B cell (primary cell): Measurements from ENCODE around the gene VPS26B. TPM values are rescaled to one million over a fixed set of nuclear protein-coding genes. Genes with fewer than 3 reads are reported as not detected.

Experiments used
- ATAC-seq: fragments of 200-7000 bp; cut with Tn5 transposase; one replicate; pipeline ENCODE4 v1.10.0; 2021; ENCODE audit warnings: low read depth, mild to moderate bottlenecking, moderate number of reproducible peaks, moderate library complexity
- CTCF ChIA-PET: fragments of 350-600 bp; sonication (Branson Sonifier 250); formaldehyde crosslinking; loops from one replicate; lab custom pipeline; 2021; ENCODE audit warnings: antibody characterized with exemption, inconsistent platforms; lab: Charles Lee
- POLR2A ChIA-PET: fragments of 350-600 bp; sonication (Branson Sonifier 250); formaldehyde crosslinking; loops from one replicate; lab custom pipeline; 2021; ENCODE audit warnings: antibody characterized with exemption; lab: Charles Lee
- DNase-seq: peaks from one replicate; pipeline ENCODE4 v3.0.0; 2013
- H2AFZ ChIP-seq: 2 replicates; pipeline ENCODE4 v1.6.1; 2012; ENCODE audit warnings: mild to moderate bottlenecking, low read depth, low read length; ENCODE audit not compliant: insufficient read depth, poor library complexity, severe bottlenecking
- H3K27ac ChIP-seq, 2 donors: 1 replicate in 1 of 2; 2 replicates in 1 of 2; pipeline ENCODE4 v1.5.1; 2012 to 2013; ENCODE audit warnings: low read length in 2 of 2, mild to moderate bottlenecking in 2 of 2, moderate library complexity in 1 of 2
- H3K27me3 ChIP-seq, 4 experiments: fragments of 200-600 bp in 1 of 4; sonication (generic) in 1 of 4; replicated peaks in 1 of 4; 1 replicate in 2 of 4; 2 replicates in 2 of 4; pipeline versions ENCODE4 v1.6.1 to v1.7.0; 2013 to 2016; ENCODE audit warnings: low read length in 3 of 4, mild to moderate bottlenecking in 2 of 4, mixed read lengths in 1 of 4, moderate library complexity in 1 of 4; ENCODE audit not compliant: insufficient read depth in 4 of 4, control insufficient read depth in 3 of 4; ENCODE audit errors: control extremely low read depth in 1 of 4
- H3K36me3 ChIP-seq, 2 experiments: replicated peaks in 1 of 2; 1 replicate in 1 of 2; 2 replicates in 1 of 2; pipeline versions ENCODE4 v1.6.1 to v1.7.1; 2013; ENCODE audit warnings: low read length in 1 of 2; ENCODE audit not compliant: insufficient read depth in 2 of 2, control insufficient read depth in 1 of 2; ENCODE audit errors: control extremely low read depth in 1 of 2, extremely low read depth in 1 of 2
- H3K4me1 ChIP-seq, 2 donors: fragments of 200-600 bp in 1 of 2; sonication (generic) in 1 of 2; 1 replicate in 1 of 2; 2 replicates in 1 of 2; pipeline versions ENCODE4 v1.5.1 to v1.6.1; 2013 to 2017; ENCODE audit warnings: low read length in 2 of 2; ENCODE audit not compliant: control insufficient read depth in 2 of 2, insufficient read depth in 2 of 2
- H3K4me2 ChIP-seq: replicated peaks from 2 replicates; pipeline ENCODE3; 2012; ENCODE audit warnings: mild to moderate bottlenecking, low read depth, low read length; ENCODE audit not compliant: poor library complexity, severe bottlenecking
- H3K4me3 ChIP-seq, 5 experiments: fragments of 200-600 bp in 1 of 5; sonication (generic) in 1 of 5; 1 replicate in 3 of 5; 2 replicates in 2 of 5; pipeline versions ENCODE4 v1.5.1 to v1.7.0; 2011 to 2016; ENCODE audit warnings: low read length in 4 of 5, mild to moderate bottlenecking in 4 of 5, low read depth in 2 of 5, control low read depth in 1 of 5, moderate library complexity in 1 of 5; ENCODE audit not compliant: insufficient read depth in 1 of 5; ENCODE audit errors: control extremely low read depth in 1 of 5, extremely low read depth in 1 of 5
- H3K79me2 ChIP-seq: fragments of 200-600 bp; sonication (generic); one replicate; pipeline ENCODE4 v1.6.0; 2016; ENCODE audit warnings: low read length; ENCODE audit not compliant: control insufficient read depth, insufficient read depth
- H3K9ac ChIP-seq: fragments of 200-600 bp; sonication (generic); 2 replicates; pipeline ENCODE4 v1.6.1; 2017; ENCODE audit warnings: mild to moderate bottlenecking, low read length, moderate library complexity
- H3K9me3 ChIP-seq, 3 donors: one replicate each; pipeline versions ENCODE4 v1.6.1 to v1.7.1; 2013; ENCODE audit warnings: low read length in 2 of 3; ENCODE audit not compliant: control insufficient read depth in 2 of 3, insufficient read depth in 1 of 3; ENCODE audit errors: control extremely low read depth in 1 of 3
- H4K20me1 ChIP-seq: 2 replicates; pipeline ENCODE4 v1.6.0; 2012; ENCODE audit warnings: mild to moderate bottlenecking, low read length; ENCODE audit not compliant: insufficient read depth, control insufficient read depth, poor library complexity, severe bottlenecking
- H3K27ac Mint-ChIP-seq: one replicate; pipeline ENCODE4 v1.8.0; 2021; ENCODE audit warnings: mixed read lengths
- H3K27me3 Mint-ChIP-seq: one replicate; pipeline ENCODE4 v1.8.0; 2021; ENCODE audit warnings: mixed read lengths
- H3K4me1 Mint-ChIP-seq: one replicate; pipeline ENCODE4 v1.8.0; 2021; ENCODE audit warnings: mixed read lengths
- H3K4me3 Mint-ChIP-seq: one replicate; pipeline ENCODE4 v1.8.0; 2021; ENCODE audit warnings: mixed read lengths
- H3K9me3 Mint-ChIP-seq: one replicate; pipeline ENCODE4 v1.8.0; 2022; ENCODE audit warnings: mixed read lengths; ENCODE audit not compliant: insufficient read depth
- EZH2 ChIP-seq: IDR thresholded peaks from 2 replicates; pipeline ENCODE4 v1.6.1; 2012; ENCODE audit warnings: borderline replicate concordance, low read depth, mild to moderate bottlenecking, moderate library complexity, low read length; ENCODE audit not compliant: insufficient read depth, poor library complexity, severe bottlenecking
- WGBS: methylation state at CpG from one replicate; pipeline ENCODE4 v1.1.5; 2013; ENCODE audit warnings: missing lambda C conversion rate; ENCODE audit not compliant: insufficient coverage; 5-methylcytosine and 5-hydroxymethylcytosine counted together
- intact Hi-C: fragments of 100-400 bp; cut with micrococcal nuclease; formaldehyde crosslinking; loops from one replicate; pipeline ENCODE4 v1.10.0; 2022
- polyA plus RNA-seq: library from polyadenylated mRNA; depleted of rRNA; stranded (reverse); fragments of >200 nt; gene quantifications from 2 replicates; pipeline ENCODE4 v1.2.3, GENCODE V29; 2012
- total RNA-seq, 2 donors: library from RNA; stranded (reverse); fragments of 120-200 nt in 1 of 2; gene quantifications; 1 replicate in 1 of 2; 2 replicates in 1 of 2; pipeline versions ENCODE4 v1.2.3 to v1.2.4, GENCODE V29; 2013 to 2022
- TF ChIP-seq, protein P1 (sequence below): fragments of 200-600 bp; IDR thresholded peaks from one replicate; pipeline ENCODE4 v1.8.0; 2022; ENCODE audit warnings: antibody characterized with exemption, mild to moderate bottlenecking

The VPS26B gene
- total and polyA plus RNA-seq, 2 donors (not counting 1 experiment from before 2014, with no cell fraction given) = 14.7 to 38.5 TPM

GRCh38 chr11:134266841-134267251, 42.4 kb downstream of the VPS26B start:
- H3K9ac ChIP-seq = no peak overlapping the region
- no peaks in the 10 kb centered on the region for H3K79me2 ChIP-seq
- H3K27ac ChIP-seq = no peak overlapping the region
- ChIA-PET POLR2A (no interaction called here), CTCF (interaction anchor here (0.5 to 1.3 kb wide), 3 partner anchors 13 to 23 kb away, joined by 4 to 5 read pairs (median 4); no protein-coding TSS in a partner anchor)
- Mint-ChIP-seq H3K27ac (no peak overlapping the region), H3K9me3 (no peaks in the 10 kb centered on the region), H3K27me3 (peaks cover 26% of the 10 kb centered on the region), H3K4me1 (no peaks in the 10 kb centered on the region), H3K4me3 (no peak overlapping the region)
- H4K20me1 ChIP-seq = no peaks in the 10 kb centered on the region
- H3K4me1 ChIP-seq = no peaks in the 10 kb centered on the region
- H3K27me3 ChIP-seq = peaks cover 0 to 9% (median 4%) of the 10 kb centered on the region in 4 experiments
- intact Hi-C loops = no loop called here
- no peak for ATAC-seq
- no peak for DNase-seq
- H2AFZ ChIP-seq = no peak overlapping the region
- TF ChIP-seq, protein P1, sequence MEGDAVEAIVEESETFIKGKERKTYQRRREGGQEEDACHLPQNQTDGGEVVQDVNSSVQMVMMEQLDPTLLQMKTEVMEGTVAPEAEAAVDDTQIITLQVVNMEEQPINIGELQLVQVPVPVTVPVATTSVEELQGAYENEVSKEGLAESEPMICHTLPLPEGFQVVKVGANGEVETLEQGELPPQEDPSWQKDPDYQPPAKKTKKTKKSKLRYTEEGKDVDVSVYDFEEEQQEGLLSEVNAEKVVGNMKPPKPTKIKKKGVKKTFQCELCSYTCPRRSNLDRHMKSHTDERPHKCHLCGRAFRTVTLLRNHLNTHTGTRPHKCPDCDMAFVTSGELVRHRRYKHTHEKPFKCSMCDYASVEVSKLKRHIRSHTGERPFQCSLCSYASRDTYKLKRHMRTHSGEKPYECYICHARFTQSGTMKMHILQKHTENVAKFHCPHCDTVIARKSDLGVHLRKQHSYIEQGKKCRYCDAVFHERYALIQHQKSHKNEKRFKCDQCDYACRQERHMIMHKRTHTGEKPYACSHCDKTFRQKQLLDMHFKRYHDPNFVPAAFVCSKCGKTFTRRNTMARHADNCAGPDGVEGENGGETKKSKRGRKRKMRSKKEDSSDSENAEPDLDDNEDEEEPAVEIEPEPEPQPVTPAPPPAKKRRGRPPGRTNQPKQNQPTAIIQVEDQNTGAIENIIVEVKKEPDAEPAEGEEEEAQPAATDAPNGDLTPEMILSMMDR = no peak
- TF ChIP-seq EZH2 = no peak
- H3K4me2 ChIP-seq = no peak overlapping the region
- WGBS = 45% methylated on average over 3 of the region's 3 CpGs
- peaks cover 0 to 20% of the 10 kb centered on the region in 2 experiments for H3K36me3 ChIP-seq
- H3K4me3 ChIP-seq = no peak overlapping the region
- no peaks in the 10 kb centered on the region for H3K9me3 ChIP-seq

DNA sequence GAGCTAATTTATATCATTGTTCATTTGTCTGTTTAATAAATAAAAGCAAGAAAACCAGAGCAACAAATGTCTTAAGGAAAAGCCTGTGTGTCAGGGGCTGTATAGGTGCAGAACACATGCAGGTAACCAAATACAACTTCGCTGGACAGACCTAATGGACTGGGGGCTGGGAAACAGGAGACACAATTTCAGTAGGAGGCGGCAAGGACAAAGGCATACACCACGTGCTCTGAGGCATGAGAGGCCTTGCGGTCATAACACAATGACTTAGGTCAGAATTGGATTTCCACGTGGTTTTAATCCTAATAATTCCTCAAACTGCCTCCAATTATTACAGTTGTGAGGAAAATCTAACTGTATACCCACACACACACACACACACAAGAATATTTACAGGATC, 43.0 kb downstream of the VPS26B start:
- ChIA-PET POLR2A (no interaction called here), CTCF (interaction anchor here (0.6 kb wide), 1 partner anchor 23 kb away, joined by 4 read pairs; no protein-coding TSS in a partner anchor)
- Mint-ChIP-seq H3K4me1 (no peaks in the 10 kb centered on the region), H3K27me3 (peaks cover 30% of the 10 kb centered on the region), H3K9me3 (no peaks in the 10 kb centered on the region), H3K4me3 (no peak overlapping the region), H3K27ac (no peak overlapping the region)
- TF ChIP-seq EZH2 = no peak
- TF ChIP-seq, protein P1 = no peak
- no peaks in the 10 kb centered on the region for H3K9me3 ChIP-seq
- peaks cover 0 to 2% of the 10 kb centered on the region in 2 donors for H3K4me1 ChIP-seq
- peaks cover 0 to 13% of the 10 kb centered on the region in 2 experiments for H3K36me3 ChIP-seq
- no peaks in the 10 kb centered on the region for H3K79me2 ChIP-seq
- intact Hi-C loops = no loop called here
- no peak overlapping the region for H2AFZ ChIP-seq
- H4K20me1 ChIP-seq = no peaks in the 10 kb centered on the region
- H3K4me2 ChIP-seq = no peak overlapping the region
- no peak overlapping the region for H3K9ac ChIP-seq
- H3K27ac ChIP-seq = no peak overlapping the region
- DNase-seq = no peak
- no peak overlapping the region for H3K4me3 ChIP-seq
- H3K27me3 ChIP-seq = peaks cover 0 to 15% (median 4%) of the 10 kb centered on the region in 4 experiments
- whole genome bisulfite sequencing = 100% methylated on average over 1 of the region's 5 CpGs
- ATAC-seq = no peak
